ENCODE results near the gene GAL3ST1.
"Not testable (repeated sequence)": the region's sequence is repeated elsewhere in the genome, so short reads cannot be mapped to it uniquely, and the experiment has no call there.

Gene GAL3ST1

GRCh38 chr22:30556388-30556787, 18.1 kb downstream of the GAL3ST1 start:
- H3K4me3 ChIP-seq (ENCODE audit: low read depth in 1 of 2, low read length in 1 of 2): no peak overlapping the region
- no peak overlapping the region for H3K27ac ChIP-seq
- no peaks in the 10 kb centered on the region for H3K27me3 ChIP-seq
- no peaks in the 10 kb centered on the region for H3K36me3 ChIP-seq
- H3K9me3 ChIP-seq: no peaks in the 10 kb centered on the region
- no peaks in the 10 kb centered on the region for H3K4me1 ChIP-seq (ENCODE audit: control insufficient read depth in 1 of 2, insufficient read depth in 1 of 2, low read depth in 1 of 2, low read length in 1 of 2)
- TF ChIP-seq CTCF (IDR thresholded peaks at IDR 0.05): no peak

- Histone ChIP-seq H3K36me3 (no peaks in the 10 kb centered on the region), H3K4me1 (ENCODE audit: control insufficient read depth in 1 of 2, insufficient read depth in 1 of 2, low read depth in 1 of 2, low read length in 1 of 2) (no peaks in the 10 kb centered on the region), H3K4me3 (ENCODE audit: low read depth in 1 of 2, low read length in 1 of 2) (no peak overlapping the region), H3K9me3 (no peaks in the 10 kb centered on the region), H3K27ac (no peak overlapping the region), H3K27me3 (no peaks in the 10 kb centered on the region)
- TF ChIP-seq CTCF (IDR thresholded peaks at IDR 0.05): no peak
These were observed 18.9 kb downstream of the GAL3ST1 start for GRCh38 chr22:30555282-30556210.

GRCh38 chr22:30553971-30554370, 20.5 kb downstream of the GAL3ST1 start:
- Histone ChIP-seq H3K4me3 (ENCODE audit: low read depth in 1 of 2, low read length in 1 of 2) (no peak overlapping the region), H3K4me1 (ENCODE audit: control insufficient read depth in 1 of 2, insufficient read depth in 1 of 2, low read depth in 1 of 2, low read length in 1 of 2) (no peaks in the 10 kb centered on the region), H3K36me3 (no peaks in the 10 kb centered on the region), H3K27ac (no peak overlapping the region), H3K9me3 (no peaks in the 10 kb centered on the region), H3K27me3 (peaks cover 4% of the 10 kb centered on the region)
- no peak for TF ChIP-seq CTCF (IDR thresholded peaks at IDR 0.05)

- no peaks in the 10 kb centered on the region for H3K9me3 ChIP-seq
- no peak for TF ChIP-seq CTCF (IDR thresholded peaks at IDR 0.05)
- no peak overlapping the region for H3K4me3 ChIP-seq (ENCODE audit: low read depth in 1 of 2, low read length in 1 of 2)
- no peaks in the 10 kb centered on the region for H3K4me1 ChIP-seq (ENCODE audit: control insufficient read depth in 1 of 2, insufficient read depth in 1 of 2, low read depth in 1 of 2, low read length in 1 of 2)
- peaks cover 7% of the 10 kb centered on the region for H3K27me3 ChIP-seq
- H3K27ac ChIP-seq: no peak overlapping the region
- no peaks in the 10 kb centered on the region for H3K36me3 ChIP-seq
These were observed 21.7 kb downstream of the GAL3ST1 start for GRCh38 chr22:30552719-30553118.

- not testable (repeated sequence) for H3K27ac ChIP-seq; H3K4me3 ChIP-seq (ENCODE audit: low read depth in 1 of 2, low read length in 1 of 2)
These were observed 22.7 kb downstream of the GAL3ST1 start for GRCh38 chr22:30551813-30552212.

GRCh38 chr22:30547188-30547587, 27.3 kb downstream of the GAL3ST1 start:
- Histone ChIP-seq H3K36me3 (no peaks in the 10 kb centered on the region), H3K4me1 (ENCODE audit: control insufficient read depth in 1 of 2, insufficient read depth in 1 of 2, low read depth in 1 of 2, low read length in 1 of 2) (no peaks in the 10 kb centered on the region), H3K9me3 (no peaks in the 10 kb centered on the region), H3K27me3 (peaks cover 39% of the 10 kb centered on the region), H3K4me3 (ENCODE audit: low read depth in 1 of 2, low read length in 1 of 2) (no peak overlapping the region), H3K27ac (no peak overlapping the region)
- no peak for TF ChIP-seq CTCF (IDR thresholded peaks at IDR 0.05)

More at GRCh38 chr22:30551813-30552212, 22.7 kb downstream of the GAL3ST1 start:
- H3K27me3 ChIP-seq; H3K4me1 ChIP-seq (ENCODE audit: control insufficient read depth in 1 of 2, insufficient read depth in 1 of 2, low read depth in 1 of 2, low read length in 1 of 2); H3K36me3 ChIP-seq; H3K9me3 ChIP-seq: not testable (repeated sequence)

All from neutrophil (primary cell).